ENCODE results near the gene AGBL4. TPM values are rescaled to one million over a fixed set of nuclear protein-coding genes. Genes with fewer than 3 reads are reported as not detected.

Gene AGBL4
- total RNA-seq, 1 donor from 2014 or later: not detected

DNA sequence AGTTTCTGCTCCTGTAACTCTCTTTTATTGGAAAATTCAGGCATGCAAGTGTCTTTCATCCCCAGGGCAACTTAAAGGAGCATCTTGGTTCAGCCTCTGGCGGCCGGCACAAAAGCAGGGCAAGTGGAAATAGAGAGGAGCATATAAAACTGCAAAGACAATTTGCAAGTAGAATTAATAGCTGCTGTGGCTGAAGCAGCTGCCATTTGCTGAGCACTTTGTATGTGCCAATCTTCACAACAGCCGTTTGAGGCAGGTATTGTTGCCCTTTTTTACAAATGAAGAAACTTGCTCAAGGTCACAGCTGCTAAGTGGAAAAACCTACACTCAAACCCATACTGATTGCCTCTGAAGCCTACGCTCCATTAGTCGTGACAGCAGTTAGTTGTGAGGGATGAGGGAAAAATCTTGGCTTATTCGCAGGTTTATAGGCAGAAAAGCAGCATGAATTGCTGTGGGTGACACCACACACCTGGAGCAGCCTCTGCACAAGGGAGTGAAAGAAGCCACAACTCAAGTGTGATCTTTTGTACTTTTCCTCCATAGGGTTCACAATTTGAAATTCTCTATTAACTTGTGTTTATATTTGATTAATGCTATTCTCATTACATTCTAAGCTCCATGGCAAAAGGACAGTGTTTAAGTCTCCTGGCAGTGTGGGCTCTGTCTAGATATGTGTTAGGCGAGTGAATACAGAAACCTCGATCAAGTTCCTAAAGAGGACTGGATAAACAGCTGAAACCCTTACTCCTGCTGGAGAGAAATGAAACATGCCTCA, 1148.0 kb downstream of the AGBL4 start:
- no peaks in the 10 kb centered on the region for H3K9me3 Mint-ChIP-seq (ENCODE audit: unreplicated experiment)
- H3K27me3 Mint-ChIP-seq (ENCODE audit: unreplicated experiment): no peaks in the 10 kb centered on the region
- H3K27ac Mint-ChIP-seq (ENCODE audit: unreplicated experiment): no peak overlapping the region
- TF ChIP-seq, protein P1, sequence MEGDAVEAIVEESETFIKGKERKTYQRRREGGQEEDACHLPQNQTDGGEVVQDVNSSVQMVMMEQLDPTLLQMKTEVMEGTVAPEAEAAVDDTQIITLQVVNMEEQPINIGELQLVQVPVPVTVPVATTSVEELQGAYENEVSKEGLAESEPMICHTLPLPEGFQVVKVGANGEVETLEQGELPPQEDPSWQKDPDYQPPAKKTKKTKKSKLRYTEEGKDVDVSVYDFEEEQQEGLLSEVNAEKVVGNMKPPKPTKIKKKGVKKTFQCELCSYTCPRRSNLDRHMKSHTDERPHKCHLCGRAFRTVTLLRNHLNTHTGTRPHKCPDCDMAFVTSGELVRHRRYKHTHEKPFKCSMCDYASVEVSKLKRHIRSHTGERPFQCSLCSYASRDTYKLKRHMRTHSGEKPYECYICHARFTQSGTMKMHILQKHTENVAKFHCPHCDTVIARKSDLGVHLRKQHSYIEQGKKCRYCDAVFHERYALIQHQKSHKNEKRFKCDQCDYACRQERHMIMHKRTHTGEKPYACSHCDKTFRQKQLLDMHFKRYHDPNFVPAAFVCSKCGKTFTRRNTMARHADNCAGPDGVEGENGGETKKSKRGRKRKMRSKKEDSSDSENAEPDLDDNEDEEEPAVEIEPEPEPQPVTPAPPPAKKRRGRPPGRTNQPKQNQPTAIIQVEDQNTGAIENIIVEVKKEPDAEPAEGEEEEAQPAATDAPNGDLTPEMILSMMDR (IDR thresholded peaks at IDR 0.05): no peak
- H3K4me1 Mint-ChIP-seq (ENCODE audit: unreplicated experiment): no peaks in the 10 kb centered on the region
- H3K36me3 Mint-ChIP-seq (ENCODE audit: unreplicated experiment): no peaks in the 10 kb centered on the region
- no peak for DNase-seq (ENCODE audit: extremely low spot score, unreplicated experiment)
- H3K4me3 Mint-ChIP-seq (ENCODE audit: unreplicated experiment): no peak overlapping the region

DNA sequence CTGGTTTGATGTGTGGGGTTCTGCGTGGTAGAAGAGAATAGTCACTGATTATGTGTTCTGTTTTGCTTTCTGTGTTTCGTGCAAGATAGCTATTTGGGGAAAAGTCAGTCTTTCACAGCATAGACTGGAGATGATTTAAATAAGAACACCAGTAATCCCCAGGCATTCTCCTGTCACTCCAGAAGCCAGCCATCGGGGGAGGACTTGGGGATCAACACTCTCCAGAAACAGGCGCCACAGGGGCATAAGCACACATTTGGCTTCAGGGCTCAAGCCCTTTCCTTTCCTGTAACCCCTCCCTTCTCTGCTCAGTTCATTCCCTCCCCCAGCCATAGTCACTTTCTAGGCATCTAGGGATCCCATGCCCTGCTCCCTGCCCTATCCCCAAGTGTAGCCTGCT, 1149.8 kb downstream of the AGBL4 start:
- DNase-seq (ENCODE audit: extremely low spot score, unreplicated experiment): no peak
- Mint-ChIP-seq H3K27ac (ENCODE audit: unreplicated experiment) (no peak overlapping the region), H3K9me3 (ENCODE audit: unreplicated experiment) (peaks cover 2% of the 10 kb centered on the region), H3K4me3 (ENCODE audit: unreplicated experiment) (no peak overlapping the region), H3K4me1 (ENCODE audit: unreplicated experiment) (no peaks in the 10 kb centered on the region), H3K27me3 (ENCODE audit: unreplicated experiment) (no peaks in the 10 kb centered on the region), H3K36me3 (ENCODE audit: unreplicated experiment) (no peaks in the 10 kb centered on the region)
- TF ChIP-seq, protein P1 (IDR thresholded peaks at IDR 0.05): no peak

DNA sequence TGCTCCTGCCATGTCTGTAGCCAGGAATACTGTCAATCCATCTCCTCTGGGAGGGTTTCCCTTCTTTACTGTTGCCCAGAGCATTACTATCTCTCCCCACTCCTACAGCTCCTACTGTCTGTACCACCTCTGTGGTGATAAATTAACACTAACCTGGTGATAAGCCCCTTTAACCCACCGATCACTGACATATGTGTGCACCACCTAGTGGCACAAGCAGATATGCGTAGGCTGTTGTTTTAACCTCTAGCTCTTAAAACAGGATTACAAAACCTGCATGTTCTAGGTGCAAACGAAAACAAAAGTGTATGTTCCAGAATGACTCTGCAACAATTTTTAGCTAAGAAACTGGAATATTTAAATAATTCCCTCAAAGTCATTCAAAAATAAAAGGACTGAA, 1153.2 kb downstream of the AGBL4 start:
- Mint-ChIP-seq H3K4me3 (ENCODE audit: unreplicated experiment) (no peak overlapping the region), H3K36me3 (ENCODE audit: unreplicated experiment) (no peaks in the 10 kb centered on the region), H3K9me3 (ENCODE audit: unreplicated experiment) (peaks cover 4% of the 10 kb centered on the region), H3K4me1 (ENCODE audit: unreplicated experiment) (no peaks in the 10 kb centered on the region), H3K27ac (ENCODE audit: unreplicated experiment) (no peak overlapping the region), H3K27me3 (ENCODE audit: unreplicated experiment) (no peaks in the 10 kb centered on the region)
- DNase-seq (ENCODE audit: extremely low spot score, unreplicated experiment): no peak
- TF ChIP-seq, protein P1 (IDR thresholded peaks at IDR 0.05): no peak

DNA sequence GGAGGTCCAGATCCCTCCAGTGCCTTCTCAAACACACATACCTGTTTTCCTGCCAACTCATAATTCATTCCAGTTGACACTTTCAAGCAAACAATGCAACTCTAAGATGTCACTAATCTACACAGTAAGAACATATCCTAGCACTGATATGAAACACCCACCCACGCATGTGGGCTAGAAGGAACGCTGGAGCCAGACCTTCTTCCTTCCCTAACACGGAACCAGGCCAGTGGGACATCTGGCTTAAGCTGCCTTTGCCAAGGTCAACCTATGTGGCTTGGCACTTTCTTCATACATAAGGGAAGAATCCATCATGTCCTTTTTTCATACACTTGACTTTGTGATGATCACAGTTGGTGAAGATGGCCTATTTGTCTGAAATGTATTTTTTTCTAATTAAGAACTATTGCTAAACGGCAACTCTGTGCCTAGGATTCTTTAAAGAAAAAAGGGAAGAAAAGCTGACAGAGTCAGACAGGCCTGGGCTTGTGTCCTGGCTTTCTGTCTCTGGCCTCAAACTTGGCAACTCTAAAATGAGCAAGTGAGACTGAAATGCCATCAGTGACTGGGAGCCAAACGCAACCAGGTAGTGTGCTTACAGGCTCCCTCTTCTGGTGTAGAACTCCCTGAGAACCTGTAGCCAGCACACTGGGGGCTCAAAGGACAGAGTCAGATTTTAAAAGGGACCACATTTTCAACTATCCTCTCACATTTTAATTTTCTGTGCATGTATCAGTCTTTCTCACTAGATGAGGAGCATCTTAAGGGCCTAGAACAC, 1154.4 kb downstream of the AGBL4 start:
- H3K4me1 Mint-ChIP-seq (ENCODE audit: unreplicated experiment): no peaks in the 10 kb centered on the region
- no peak overlapping the region for H3K4me3 Mint-ChIP-seq (ENCODE audit: unreplicated experiment)
- TF ChIP-seq, protein P1 (IDR thresholded peaks at IDR 0.05): no peak
- no peaks in the 10 kb centered on the region for H3K36me3 Mint-ChIP-seq (ENCODE audit: unreplicated experiment)
- H3K27me3 Mint-ChIP-seq (ENCODE audit: unreplicated experiment): no peaks in the 10 kb centered on the region
- peaks cover 4% of the 10 kb centered on the region for H3K9me3 Mint-ChIP-seq (ENCODE audit: unreplicated experiment)
- DNase-seq (ENCODE audit: extremely low spot score, unreplicated experiment): no peak
- no peak overlapping the region for H3K27ac Mint-ChIP-seq (ENCODE audit: unreplicated experiment)

DNA sequence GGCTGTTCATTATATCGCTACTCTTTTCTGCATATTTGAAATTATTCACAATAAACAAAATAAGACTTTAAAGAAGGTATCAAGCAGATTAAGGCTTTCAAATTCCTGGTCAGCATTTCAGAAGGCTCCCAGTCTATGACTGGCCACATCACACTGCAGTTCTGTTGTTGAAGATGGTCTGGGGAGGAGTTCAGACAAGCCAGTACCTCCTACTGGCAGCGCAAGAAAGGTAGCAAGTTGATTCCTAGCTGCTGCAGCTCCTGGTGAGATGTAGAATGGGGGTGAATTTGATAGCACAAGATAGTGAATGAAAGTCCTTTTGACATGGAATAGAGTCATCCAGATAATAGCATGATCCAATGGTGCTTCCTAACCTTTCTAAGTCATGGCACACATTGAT, 1158.8 kb downstream of the AGBL4 start:
- peaks cover 18% of the 10 kb centered on the region for H3K9me3 Mint-ChIP-seq (ENCODE audit: unreplicated experiment)
- TF ChIP-seq, protein P1 (IDR thresholded peaks at IDR 0.05): no peak
- H3K4me3 Mint-ChIP-seq (ENCODE audit: unreplicated experiment): no peak overlapping the region
- no peak for DNase-seq (ENCODE audit: extremely low spot score, unreplicated experiment)
- no peak overlapping the region for H3K27ac Mint-ChIP-seq (ENCODE audit: unreplicated experiment)
- H3K27me3 Mint-ChIP-seq (ENCODE audit: unreplicated experiment): no peaks in the 10 kb centered on the region
- H3K36me3 Mint-ChIP-seq (ENCODE audit: unreplicated experiment): no peaks in the 10 kb centered on the region
- H3K4me1 Mint-ChIP-seq (ENCODE audit: unreplicated experiment): no peaks in the 10 kb centered on the region

Data from osteocyte (in vitro differentiated cells).